HEK293 (cell line): ENCODE measurements around the gene CADM3.

Experiments used
- CTCF ChIA-PET: fragments of 350-600 bp; formaldehyde crosslinking; extraction: SDS; loops from one replicate; lab custom pipeline; 2021; ENCODE audit warnings: antibody characterized with exemption; lab: Yijun Ruan, JAX
- POLR2A ChIA-PET: fragments of 300-600 bp; formaldehyde crosslinking; extraction: SDS; loops from one replicate; lab custom pipeline; 2020; ENCODE audit warnings: antibody characterized with exemption, inconsistent platforms; lab: Yijun Ruan, JAX
- H3K27ac ChIP-seq: fragments of 200-500 bp; sonication (Bioruptor generic); 2 replicates; pipeline ENCODE4 v1.5.1; 2014; ENCODE audit warnings: low read depth, low read length, control low read depth, inconsistent platforms; ENCODE audit errors: extremely low read depth
- H3K36me3 ChIP-seq, 2 experiments: fragments of 200-500 bp in 1 of 2; sonication (Bioruptor generic) in 1 of 2; 1 replicate in 1 of 2; 2 replicates in 1 of 2; pipeline ENCODE4 v1.5.1; 2014 to 2017; ENCODE audit warnings: inconsistent platforms in 2 of 2, low read length in 2 of 2; ENCODE audit not compliant: control insufficient read depth in 2 of 2, insufficient read depth in 1 of 2
- H3K4me1 ChIP-seq: fragments of 200-500 bp; sonication (Bioruptor generic); 2 replicates; pipeline ENCODE4 v1.5.1; 2014; ENCODE audit warnings: mild to moderate bottlenecking, low read length, inconsistent platforms; ENCODE audit not compliant: control insufficient read depth, insufficient read depth
- H3K4me3 ChIP-seq: 2 replicates; pipeline ENCODE4 v1.5.1; 2011; ENCODE audit warnings: low read depth, mild to moderate bottlenecking, control low read depth, low read length, moderate library complexity
- H3K9me3 ChIP-seq: fragments of 200-500 bp; sonication (Bioruptor generic); 2 replicates; pipeline ENCODE4 v1.5.1; 2014; ENCODE audit warnings: low read depth, low read length, inconsistent platforms; ENCODE audit not compliant: control insufficient read depth, insufficient read depth
- CTCF ChIP-seq: fragments of 450-650 bp; formaldehyde crosslinking; IDR thresholded peaks from 2 replicates; pipeline ENCODE4 v1.5.1; 2016; ENCODE audit warnings: missing biosample characterization, missing genetic modification characterization
- GLI4 ChIP-seq: fragments of 450-650 bp; formaldehyde crosslinking; IDR thresholded peaks from 2 replicates; pipeline ENCODE4 v1.5.1; 2016; ENCODE audit warnings: missing biosample characterization, missing genetic modification characterization
- GLIS2 ChIP-seq: fragments of 450-650 bp; formaldehyde crosslinking; IDR thresholded peaks from 2 replicates; pipeline ENCODE4 v1.5.1; 2016; ENCODE audit warnings: missing biosample characterization, missing genetic modification characterization
- MZF1 ChIP-seq: fragments of 450-650 bp; formaldehyde crosslinking; IDR thresholded peaks from 2 replicates; pipeline ENCODE4 v1.5.1; 2017; ENCODE audit warnings: missing biosample characterization, missing genetic modification characterization, borderline replicate concordance
- OVOL3 ChIP-seq: fragments of 450-650 bp; formaldehyde crosslinking; IDR thresholded peaks from 2 replicates; pipeline ENCODE4 v1.5.1; 2016; ENCODE audit warnings: missing biosample characterization, missing genetic modification characterization
- SALL2 ChIP-seq: fragments of 450-650 bp; formaldehyde crosslinking; IDR thresholded peaks from 2 replicates; pipeline ENCODE4 v1.5.0; 2017; ENCODE audit warnings: missing biosample characterization, mild to moderate bottlenecking, missing genetic modification characterization, borderline replicate concordance
- ZBTB7A ChIP-seq: fragments of 450-650 bp; formaldehyde crosslinking; IDR thresholded peaks from 2 replicates; pipeline ENCODE4 v1.5.1; 2016; ENCODE audit warnings: low read depth, missing biosample characterization, missing genetic modification characterization
- ZNF114 ChIP-seq: fragments of 450-650 bp; formaldehyde crosslinking; IDR thresholded peaks from 2 replicates; pipeline ENCODE4 v1.5.0; 2017; ENCODE audit warnings: missing biosample characterization, missing genetic modification characterization
- ZNF146 ChIP-seq: fragments of 450-650 bp; formaldehyde crosslinking; IDR thresholded peaks from 2 replicates; pipeline ENCODE4 v1.5.1; 2016; ENCODE audit warnings: missing biosample characterization, missing genetic modification characterization
- ZNF169 ChIP-seq: fragments of 450-650 bp; formaldehyde crosslinking; IDR thresholded peaks from 2 replicates; pipeline ENCODE4 v1.5.1; 2016; ENCODE audit warnings: missing biosample characterization, missing genetic modification characterization
- ZNF26 ChIP-seq: fragments of 450-650 bp; formaldehyde crosslinking; IDR thresholded peaks from 2 replicates; pipeline ENCODE4 v1.5.1; 2016; ENCODE audit warnings: missing biosample characterization, missing genetic modification characterization
- ZNF280C ChIP-seq: fragments of 450-650 bp; formaldehyde crosslinking; IDR thresholded peaks from 2 replicates; pipeline ENCODE4 v1.5.1; 2016; ENCODE audit warnings: missing biosample characterization, missing genetic modification characterization
- ZNF37A ChIP-seq: fragments of 450-650 bp; IDR thresholded peaks from 2 replicates; pipeline ENCODE4 v1.5.1; 2018; ENCODE audit warnings: missing biosample characterization, missing genetic modification characterization
- ZNF404 ChIP-seq: fragments of 450-650 bp; formaldehyde crosslinking; IDR thresholded peaks from 2 replicates; pipeline ENCODE4 v1.5.1; 2017; ENCODE audit warnings: missing biosample characterization, missing genetic modification characterization
- ZNF473 ChIP-seq: fragments of 450-650 bp; formaldehyde crosslinking; IDR thresholded peaks from 2 replicates; pipeline ENCODE4 v1.5.1; 2017; ENCODE audit warnings: missing biosample characterization, missing genetic modification characterization
- ZNF544 ChIP-seq: fragments of 450-650 bp; formaldehyde crosslinking; IDR thresholded peaks from 2 replicates; pipeline ENCODE4 v1.5.0; 2017; ENCODE audit warnings: missing biosample characterization, missing genetic modification characterization
- ZNF571 ChIP-seq: fragments of 450-650 bp; formaldehyde crosslinking; IDR thresholded peaks from 2 replicates; pipeline ENCODE4 v1.5.0; 2017; ENCODE audit warnings: missing biosample characterization, missing genetic modification characterization
- ZNF624 ChIP-seq: fragments of 450-650 bp; formaldehyde crosslinking; IDR thresholded peaks from 2 replicates; pipeline ENCODE4 v1.5.1; 2017; ENCODE audit warnings: missing biosample characterization, missing genetic modification characterization
- ZNF658 ChIP-seq: fragments of 450-650 bp; formaldehyde crosslinking; IDR thresholded peaks from 2 replicates; pipeline ENCODE4; 2016; ENCODE audit warnings: missing biosample characterization, missing genetic modification characterization
- ZSCAN23 ChIP-seq: fragments of 450-650 bp; formaldehyde crosslinking; IDR thresholded peaks from 2 replicates; pipeline ENCODE4 v1.5.1; 2016; ENCODE audit warnings: missing biosample characterization, missing genetic modification characterization
- TF ChIP-seq, protein P1 (sequence below): fragments of 450-650 bp; formaldehyde crosslinking; IDR thresholded peaks from 2 replicates; pipeline ENCODE4 v1.5.1; 2016; ENCODE audit warnings: missing biosample characterization, missing genetic modification characterization
- TF ChIP-seq, protein P2 (sequence below): fragments of 450-650 bp; formaldehyde crosslinking; IDR thresholded peaks from 2 replicates; pipeline ENCODE4 v1.5.1; 2017; ENCODE audit warnings: missing biosample characterization, missing genetic modification characterization
- TF ChIP-seq, protein P3 (sequence below): fragments of 450-650 bp; formaldehyde crosslinking; IDR thresholded peaks from 2 replicates; pipeline ENCODE4 v1.5.1; 2016; ENCODE audit warnings: missing biosample characterization, missing genetic modification characterization

CADM3 gene

DNA sequence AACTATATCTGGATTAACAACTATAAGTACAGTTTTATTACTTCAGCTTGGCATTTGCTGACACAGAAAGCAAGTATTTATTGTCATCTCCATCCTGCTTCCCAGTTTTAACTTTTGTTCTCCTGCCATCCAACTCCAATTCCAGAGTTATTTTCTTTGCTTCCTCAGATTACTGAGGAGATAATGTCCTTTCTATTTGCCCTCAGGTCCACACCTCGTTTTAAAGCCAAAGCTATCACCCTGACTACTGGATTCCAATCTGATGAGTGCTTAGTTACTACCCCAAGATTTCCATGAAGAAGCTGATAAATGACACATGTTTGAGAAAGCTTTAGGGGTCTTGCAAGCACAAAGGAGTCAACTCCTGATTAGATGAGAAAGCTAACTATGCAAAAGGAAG, 58.5 kb downstream of the CADM3 start (continued):
- TF ChIP-seq ZNF658 (tag by site-specific recombination), result no peak
- no peak for TF ChIP-seq ZNF146

DNA sequence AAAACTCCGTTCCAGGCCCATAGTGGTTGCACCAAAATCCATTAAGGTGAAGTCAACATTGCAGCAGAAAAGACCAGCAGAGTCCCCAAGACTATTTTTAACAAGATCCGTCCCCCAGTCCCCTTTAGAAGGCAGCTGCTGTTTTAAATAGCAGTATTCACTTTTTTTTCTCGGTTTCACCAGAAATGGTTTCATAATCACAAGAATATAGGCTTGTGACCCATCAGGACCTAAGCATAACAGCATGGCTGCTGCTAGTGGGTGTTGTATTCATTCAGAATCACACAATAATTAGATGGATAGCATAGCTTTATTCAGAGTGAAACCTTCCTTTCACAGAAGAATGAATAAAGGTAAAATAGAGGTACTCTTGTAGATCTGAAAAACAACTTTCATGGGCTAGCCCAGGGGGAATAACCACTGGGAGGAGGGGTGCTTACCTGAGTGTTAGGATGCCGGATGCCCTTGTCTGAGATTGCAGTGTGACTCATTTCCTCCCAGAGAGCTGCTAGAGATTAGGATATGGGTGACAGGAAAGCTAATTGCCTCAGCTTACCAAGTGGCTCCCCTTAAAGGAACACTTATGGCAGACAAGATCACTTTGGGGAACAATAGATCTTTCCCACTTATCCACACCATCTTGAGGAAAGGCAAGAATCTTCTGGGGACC, 68.3 kb downstream of the CADM3 start:
- Histone ChIP-seq H3K9me3 (no peaks in the 10 kb centered on the region), H3K27ac (no peak overlapping the region), H3K4me1 (no peaks in the 10 kb centered on the region), H3K36me3 (no peaks in the 10 kb centered on the region), H3K4me3 (no peak overlapping the region)
- POLR2A ChIA-PET, result no interaction called here
- TF ChIP-seq ZNF169, result no peak
- TF ChIP-seq ZNF114, result no peak
- no peak for TF ChIP-seq ZNF473 (tag by site-specific recombination)
- no peak for TF ChIP-seq SALL2 (tag by site-specific recombination)
- TF ChIP-seq ZNF571 (tag by site-specific recombination), result no peak
- no peak for TF ChIP-seq ZSCAN23
- no peak for TF ChIP-seq ZBTB7A
- TF ChIP-seq, protein P1, sequence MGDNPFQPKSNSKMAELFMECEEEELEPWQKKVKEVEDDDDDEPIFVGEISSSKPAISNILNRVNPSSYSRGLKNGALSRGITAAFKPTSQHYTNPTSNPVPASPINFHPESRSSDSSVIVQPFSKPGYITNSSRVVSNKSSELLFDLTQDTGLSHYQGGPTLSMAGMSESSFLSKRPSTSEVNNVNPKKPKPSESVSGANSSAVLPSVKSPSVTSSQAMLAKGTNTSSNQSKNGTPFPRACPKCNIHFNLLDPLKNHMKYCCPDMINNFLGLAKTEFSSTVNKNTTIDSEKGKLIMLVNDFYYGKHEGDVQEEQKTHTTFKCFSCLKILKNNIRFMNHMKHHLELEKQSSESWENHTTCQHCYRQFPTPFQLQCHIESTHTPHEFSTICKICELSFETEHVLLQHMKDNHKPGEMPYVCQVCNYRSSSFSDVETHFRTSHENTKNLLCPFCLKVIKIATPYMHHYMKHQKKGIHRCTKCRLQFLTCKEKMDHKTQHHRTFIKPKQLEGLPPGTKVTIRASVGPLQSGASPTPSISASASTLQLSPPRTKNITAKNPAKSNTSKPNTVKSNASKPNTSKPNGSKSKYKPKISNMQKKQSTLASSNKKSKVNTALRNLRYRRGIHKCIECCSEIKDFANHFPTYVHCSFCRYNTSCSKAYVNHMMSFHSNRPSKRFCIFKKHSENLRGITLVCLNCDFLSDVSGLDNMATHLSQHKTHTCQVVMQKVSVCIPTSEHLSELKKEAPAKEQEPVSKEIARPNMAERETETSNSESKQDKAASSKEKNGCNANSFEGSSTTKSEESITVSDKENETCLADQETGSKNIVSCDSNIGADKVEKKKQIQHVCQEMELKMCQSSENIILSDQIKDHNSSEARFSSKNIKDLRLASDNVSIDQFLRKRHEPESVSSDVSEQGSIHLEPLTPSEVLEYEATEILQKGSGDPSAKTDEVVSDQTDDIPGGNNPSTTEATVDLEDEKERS (tag by site-specific recombination), result no peak
- no peak for TF ChIP-seq ZNF26 (tag by site-specific recombination)
- no peak for TF ChIP-seq OVOL3 (tag by site-specific recombination)
- TF ChIP-seq, protein P2, sequence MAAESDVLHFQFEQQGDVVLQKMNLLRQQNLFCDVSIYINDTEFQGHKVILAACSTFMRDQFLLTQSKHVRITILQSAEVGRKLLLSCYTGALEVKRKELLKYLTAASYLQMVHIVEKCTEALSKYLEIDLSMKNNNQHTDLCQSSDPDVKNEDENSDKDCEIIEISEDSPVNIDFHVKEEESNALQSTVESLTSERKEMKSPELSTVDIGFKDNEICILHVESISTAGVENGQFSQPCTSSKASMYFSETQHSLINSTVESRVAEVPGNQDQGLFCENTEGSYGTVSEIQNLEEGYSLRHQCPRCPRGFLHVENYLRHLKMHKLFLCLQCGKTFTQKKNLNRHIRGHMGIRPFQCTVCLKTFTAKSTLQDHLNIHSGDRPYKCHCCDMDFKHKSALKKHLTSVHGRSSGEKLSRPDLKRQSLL (tag by site-specific recombination), result no peak
- TF ChIP-seq, protein P3, sequence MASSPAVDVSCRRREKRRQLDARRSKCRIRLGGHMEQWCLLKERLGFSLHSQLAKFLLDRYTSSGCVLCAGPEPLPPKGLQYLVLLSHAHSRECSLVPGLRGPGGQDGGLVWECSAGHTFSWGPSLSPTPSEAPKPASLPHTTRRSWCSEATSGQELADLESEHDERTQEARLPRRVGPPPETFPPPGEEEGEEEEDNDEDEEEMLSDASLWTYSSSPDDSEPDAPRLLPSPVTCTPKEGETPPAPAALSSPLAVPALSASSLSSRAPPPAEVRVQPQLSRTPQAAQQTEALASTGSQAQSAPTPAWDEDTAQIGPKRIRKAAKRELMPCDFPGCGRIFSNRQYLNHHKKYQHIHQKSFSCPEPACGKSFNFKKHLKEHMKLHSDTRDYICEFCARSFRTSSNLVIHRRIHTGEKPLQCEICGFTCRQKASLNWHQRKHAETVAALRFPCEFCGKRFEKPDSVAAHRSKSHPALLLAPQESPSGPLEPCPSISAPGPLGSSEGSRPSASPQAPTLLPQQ (tag by site-specific recombination), result no peak
- no peak for TF ChIP-seq MZF1
- CTCF ChIA-PET, result interaction anchor here (0.6 to 2.0 kb wide), 4 partner anchors 12 to 28 kb away, joined by 3 to 5 read pairs (median 4); no protein-coding TSS in a partner anchor

DNA sequence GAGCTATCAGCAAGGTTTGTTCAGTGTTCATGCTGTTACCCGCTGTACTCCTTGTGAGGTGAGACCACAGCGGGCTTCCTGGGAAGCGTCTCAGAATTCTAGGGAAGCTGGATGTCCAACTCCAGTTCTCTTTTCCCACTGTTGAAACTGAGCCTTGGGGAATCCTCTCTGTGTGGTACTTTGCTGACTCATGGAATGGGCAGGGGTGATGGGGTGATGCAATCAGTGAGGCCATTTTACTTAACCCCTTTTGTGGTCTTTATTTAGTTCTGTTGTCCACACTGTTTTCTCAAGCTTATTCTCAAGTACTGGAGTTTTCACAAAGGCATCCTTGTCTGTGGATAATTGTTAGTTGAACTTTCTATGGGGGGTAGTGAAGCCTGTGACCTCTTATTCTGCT, 75.9 kb downstream of the CADM3 start:
- no peaks in the 10 kb centered on the region for H3K4me1 ChIP-seq
- H3K27ac ChIP-seq, result no peak overlapping the region
- H3K36me3 ChIP-seq, result no peaks in the 10 kb centered on the region
- ChIA-PET CTCF (interaction anchor here (1.1 to 1.2 kb wide), 2 partner anchors 9 to 33 kb away, joined by 3 read pairs; no protein-coding TSS in a partner anchor), POLR2A (no interaction called here)
- H3K9me3 ChIP-seq, result no peaks in the 10 kb centered on the region
- H3K4me3 ChIP-seq, result no peak overlapping the region
- TF ChIP-seq ZNF37A (tag by site-specific recombination) (no peak), ZBTB7A (no peak), ZNF280C (tag by site-specific recombination) (no peak), GLIS2 (no peak), ZNF404 (tag by site-specific recombination) (no peak), ZNF544 (tag by site-specific recombination) (no peak), GLI4 (no peak), CTCF (tag by site-specific recombination) (no peak), MZF1 (no peak), ZNF624 (no peak)
